T1000 (cell line): ENCODE results near the gene POLD2.
"Not testable (repeated sequence)": the region's sequence is repeated elsewhere in the genome, so short reads cannot be mapped to it uniquely, and the experiment has no call there.

ENCODE experiments used
- DNase-seq: peaks from one replicate; lab custom pipeline; 2025; ENCODE audit warnings: mixed read lengths; lab: John Stamatoyannopoulos, UW

Gene POLD2

GRCh38 chr7:44123190-44124003 lies at the start of gene POLD2:
TSS of gene POLD2 (minus strand) at chr7:44123548. CDS start at chr7:44122053, 1,495 bp downstream.
- DNase-seq, result peak; percentile 96

- DNase-seq, result no peak
Observed at GRCh38 chr7:44172803-44173424, 49.6 kb upstream of the POLD2 start.

- DNase-seq, result no peak
Observed at GRCh38 chr7:44172352-44172751, 49.0 kb upstream of the POLD2 start.

- not testable (repeated sequence) for DNase-seq
Observed at GRCh38 chr7:44171901-44172300, 48.6 kb upstream of the POLD2 start.

GRCh38 chr7:44167920-44168319 lies 44.6 kb upstream of the POLD2 start:
- no peak for DNase-seq

GRCh38 chr7:44163591-44163990 lies 40.2 kb upstream of the POLD2 start:
- peak; percentile 49 for DNase-seq

GRCh38 chr7:44162785-44163395 lies 39.5 kb upstream of the POLD2 start:
- DNase-seq, result no peak

GRCh38 chr7:44162179-44162578 lies 38.8 kb upstream of the POLD2 start:
- no peak for DNase-seq

- DNase-seq, result no peak
Observed at GRCh38 chr7:44161371-44161770, 38.0 kb upstream of the POLD2 start.

- no peak for DNase-seq
Observed at GRCh38 chr7:44159824-44160630, 36.7 kb upstream of the POLD2 start.

- no peak for DNase-seq
Observed at GRCh38 chr7:44158873-44159631, 35.7 kb upstream of the POLD2 start.

GRCh38 chr7:44158096-44158872 lies 34.9 kb upstream of the POLD2 start:
- no peak for DNase-seq

- no peak for DNase-seq
Observed at GRCh38 chr7:44157116-44158080, 34.0 kb upstream of the POLD2 start.

GRCh38 chr7:44156453-44157010 lies 33.2 kb upstream of the POLD2 start:
- DNase-seq, result no peak

- no peak for DNase-seq
Observed at GRCh38 chr7:44155191-44156185, 32.1 kb upstream of the POLD2 start.

- no peak for DNase-seq
Observed at GRCh38 chr7:44154703-44155102, 31.4 kb upstream of the POLD2 start.

- no peak for DNase-seq
Observed at GRCh38 chr7:44153948-44154335, 30.6 kb upstream of the POLD2 start.
